GM19468 (cell line): ENCODE measurements around the gene AVL9.
"Not testable (repeated sequence)": the region's sequence is repeated elsewhere in the genome, so short reads cannot be mapped to it uniquely, and the experiment has no call there.

Source experiments
- ATAC-seq: cut with Tn5 transposase; IDR thresholded peaks from one replicate; pipeline ENCODE4 v1.9.1; 2021; ENCODE audit warnings: mild to moderate bottlenecking, moderate library complexity, moderate number of reproducible peaks; ENCODE audit not compliant: unreplicated experiment; ENCODE audit errors: extremely low read depth

The AVL9 gene

DNA sequence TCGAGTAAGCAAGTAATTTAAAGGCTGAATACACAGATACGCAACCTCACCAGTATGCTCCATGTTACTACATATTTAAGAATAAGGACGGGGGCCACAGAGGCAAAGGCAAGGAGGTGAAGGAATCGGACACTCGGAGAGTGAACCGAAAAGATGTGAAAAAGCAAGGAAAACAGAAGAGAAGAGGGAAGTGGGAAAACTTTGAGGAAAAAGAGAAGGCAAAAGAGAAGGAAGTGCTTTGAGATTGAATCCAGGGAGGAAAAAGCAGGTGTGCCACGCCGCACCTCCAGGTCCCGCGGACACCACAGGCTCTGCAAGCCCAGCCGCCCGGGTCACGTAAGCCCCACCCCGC is 367 bp upstream of the AVL9 start:
- no peak for ATAC-seq

DNA sequence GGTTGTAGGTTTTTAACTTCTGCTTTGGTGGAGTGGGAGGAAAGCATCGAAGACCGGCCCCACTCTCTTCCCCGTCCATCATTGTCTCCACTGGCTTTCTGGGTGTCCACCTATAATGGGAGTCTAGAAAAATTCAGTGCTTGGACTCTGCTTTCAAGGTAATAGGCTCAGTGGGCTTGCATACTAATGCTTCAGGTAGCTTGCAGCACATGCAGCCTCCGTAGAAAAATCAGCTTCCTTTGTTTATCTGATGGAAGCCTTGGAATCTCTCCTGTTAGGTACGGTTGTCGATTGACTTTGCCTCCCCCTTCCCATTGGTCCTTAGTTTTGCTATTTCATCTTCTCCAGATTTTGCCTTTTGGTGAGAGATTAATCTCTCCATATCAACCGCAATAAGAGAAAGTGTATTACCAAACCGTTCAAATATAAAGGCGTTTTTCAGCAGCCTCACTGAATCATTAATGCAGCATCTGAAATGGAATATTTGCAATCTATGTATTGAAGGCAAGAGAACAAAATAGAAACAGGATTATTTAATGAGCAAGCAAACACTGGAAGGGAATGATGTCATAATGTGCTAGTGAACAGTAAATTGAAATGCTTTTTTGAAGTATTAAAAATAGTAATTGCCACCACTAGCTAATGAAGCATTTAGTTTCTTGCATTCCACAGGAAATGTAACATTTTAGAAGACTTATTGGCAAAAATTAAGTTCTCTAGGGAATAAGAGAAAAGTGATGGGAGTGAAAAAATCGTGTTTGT is 944 bp downstream of the AVL9 start:
- ATAC-seq, result no peak

DNA sequence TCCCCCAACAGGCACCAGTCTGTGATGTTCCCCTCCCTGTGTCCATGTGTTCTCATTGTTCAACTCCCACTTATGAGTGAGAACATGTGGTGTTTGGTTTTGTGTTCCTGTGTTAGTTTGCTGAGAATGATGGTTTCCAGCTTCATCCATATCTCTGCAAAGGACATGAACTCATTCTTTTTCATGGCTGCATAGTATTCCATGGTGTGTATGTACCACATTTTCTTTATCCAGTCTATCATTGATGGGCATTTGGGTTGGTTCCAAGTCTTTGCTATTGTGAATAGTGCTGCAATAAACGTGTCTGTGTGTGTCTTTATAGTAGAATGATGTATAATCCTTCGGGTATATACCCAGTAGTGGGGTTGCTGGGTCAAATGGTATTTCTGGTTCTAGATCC is 4.5 kb downstream of the AVL9 start:
- not testable (repeated sequence) for ATAC-seq

DNA sequence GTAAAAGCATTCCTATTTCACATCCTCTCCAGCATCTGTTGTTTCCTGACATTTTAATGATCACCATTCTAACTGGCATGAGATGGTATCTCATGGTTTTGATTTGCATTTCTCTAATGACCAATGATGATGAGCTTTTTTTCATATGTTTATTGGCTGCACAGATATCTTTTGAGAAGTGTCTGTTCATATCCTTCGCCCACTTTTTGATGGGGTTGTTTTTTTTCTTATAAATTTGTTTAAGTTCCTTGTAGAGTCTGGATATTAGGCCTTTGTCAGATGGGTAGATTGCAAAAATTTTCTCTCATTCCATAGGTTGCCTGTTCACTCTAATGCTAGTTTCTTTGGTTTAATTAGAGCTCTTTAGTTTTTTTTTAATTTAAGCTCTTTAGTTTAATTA is 4.9 kb downstream of the AVL9 start:
- not testable (repeated sequence) for ATAC-seq

DNA sequence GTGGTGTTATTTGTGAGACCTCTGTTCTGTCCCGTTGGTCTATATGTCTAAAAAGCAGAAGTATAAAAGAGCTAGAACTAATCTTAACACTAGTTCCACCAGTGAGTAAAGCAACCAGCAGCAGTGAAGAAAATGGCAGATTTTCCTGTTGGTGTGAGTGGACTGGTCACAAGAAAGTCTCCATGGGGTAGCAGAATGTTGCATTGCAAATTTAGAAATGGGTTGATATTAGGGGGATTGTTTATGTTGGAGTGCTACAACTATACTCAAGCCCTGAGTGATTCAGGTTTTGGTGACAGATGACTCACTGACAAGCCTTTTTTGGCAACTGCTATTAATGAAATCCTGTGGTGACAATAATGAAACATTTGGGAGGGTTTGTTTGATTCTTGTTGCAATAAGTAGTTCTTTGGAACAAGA is 5.6 kb downstream of the AVL9 start:
- ATAC-seq, result peak; percentile 21

DNA sequence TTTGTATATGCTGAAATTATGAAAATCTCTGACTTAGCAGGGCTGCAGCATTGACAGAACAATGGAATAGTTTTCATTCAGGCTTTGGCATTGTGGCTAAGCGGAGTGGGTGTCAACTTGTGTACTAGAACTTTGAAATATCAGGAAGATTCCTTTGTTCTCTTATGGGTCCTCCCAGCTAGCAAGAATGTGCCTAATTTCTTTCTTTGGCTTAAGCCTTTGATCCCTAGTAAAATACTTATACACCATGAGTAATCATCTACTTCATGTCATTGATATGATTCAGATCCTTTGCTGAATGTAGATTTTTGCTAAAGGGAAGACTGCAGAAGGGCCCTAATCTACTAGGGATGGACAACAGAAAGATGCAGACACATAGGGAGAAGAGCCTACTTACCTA is 6.2 kb downstream of the AVL9 start:
- ATAC-seq, result no peak

DNA sequence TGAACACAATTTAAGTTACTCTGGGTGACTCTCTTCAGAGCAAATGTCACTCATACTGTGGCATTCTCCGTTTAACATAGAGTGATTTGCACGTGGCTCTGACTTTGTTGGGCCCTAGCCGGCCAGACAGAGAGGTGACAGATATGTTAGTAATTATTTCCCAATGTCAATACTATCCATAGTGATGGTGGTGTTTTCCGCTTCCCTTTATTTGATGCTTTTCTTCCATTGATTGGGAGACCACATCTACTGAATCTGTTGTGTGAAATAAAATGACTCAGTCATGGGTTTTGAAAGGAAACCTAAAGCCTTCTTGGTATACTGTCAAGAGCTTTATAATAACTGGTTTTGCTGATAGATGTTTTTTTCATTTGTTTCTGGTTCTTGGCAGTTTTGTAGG is 7.4 kb downstream of the AVL9 start:
- no peak for ATAC-seq

DNA sequence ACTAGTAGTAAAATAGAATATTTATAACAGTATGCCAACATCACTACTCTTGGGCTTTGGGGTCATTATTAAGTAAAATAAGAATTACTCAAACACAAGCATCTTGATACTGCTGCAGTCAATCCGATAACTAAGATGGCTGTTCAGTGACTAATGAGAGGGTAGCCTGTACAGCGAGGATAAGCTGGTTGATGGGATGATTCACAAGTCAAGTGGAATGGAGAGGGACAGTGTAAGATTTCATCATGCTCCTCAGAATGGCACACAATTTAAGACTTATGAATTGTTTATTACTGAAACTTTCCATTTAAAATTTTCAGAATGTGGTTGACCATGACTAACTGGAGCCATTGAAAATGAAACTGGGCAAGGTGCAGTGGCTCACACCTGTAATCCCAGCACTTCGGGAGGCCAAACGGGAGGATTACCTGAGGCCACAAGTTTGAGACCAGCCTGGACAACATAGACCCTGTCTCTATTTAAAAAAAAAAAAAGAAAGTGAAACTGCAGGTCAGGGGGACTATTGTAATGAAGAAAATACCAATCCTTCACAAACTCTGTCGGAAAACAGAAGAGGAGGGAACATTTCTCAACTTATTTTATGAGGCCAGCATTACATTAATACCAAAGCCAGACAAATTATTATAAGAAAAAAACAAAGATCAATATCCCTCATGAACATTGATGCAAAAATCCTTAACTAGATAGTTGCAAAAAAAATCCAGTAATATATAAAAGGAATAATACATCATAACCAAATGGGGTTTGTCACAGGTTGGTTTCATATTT is 11.2 kb downstream of the AVL9 start:
- no peak for ATAC-seq

DNA sequence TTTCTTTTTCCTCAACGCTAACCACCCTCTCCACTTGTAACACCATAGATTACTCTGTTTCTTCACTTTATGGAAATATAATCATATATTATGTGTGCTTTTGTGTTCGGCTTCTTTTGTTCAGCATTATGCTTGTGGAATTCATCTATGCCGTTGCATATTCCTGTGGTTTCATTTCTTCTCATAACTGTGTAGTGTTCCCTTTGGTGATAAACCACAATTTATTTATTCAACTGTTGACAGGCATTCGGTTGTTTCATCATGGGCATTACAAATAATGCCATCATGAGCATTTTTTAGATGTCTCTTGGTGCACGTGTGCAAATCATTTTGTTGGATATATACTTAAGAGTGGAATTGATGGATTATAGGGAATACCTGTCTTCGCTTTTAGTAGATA is 12.1 kb downstream of the AVL9 start:
- no peak for ATAC-seq

DNA sequence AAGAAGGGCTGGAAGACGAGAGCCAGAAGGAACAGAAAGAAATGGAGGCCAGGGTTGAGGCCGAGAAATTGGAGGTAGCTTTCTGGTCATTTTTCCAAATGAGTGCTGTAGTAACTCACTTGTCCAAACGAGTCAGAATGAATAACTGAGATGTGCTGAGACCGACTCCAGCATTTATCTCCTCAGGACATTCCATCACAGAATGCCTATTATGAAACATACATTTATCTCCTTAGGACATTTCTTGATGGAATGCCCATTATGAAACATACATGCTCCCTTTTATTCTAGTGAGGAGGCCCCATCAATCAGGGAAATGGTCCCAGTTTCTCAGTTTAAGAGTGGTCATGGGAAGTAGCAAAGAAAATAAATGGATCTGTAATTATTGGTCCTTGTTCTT is 16.5 kb downstream of the AVL9 start:
- ATAC-seq, result no peak

DNA sequence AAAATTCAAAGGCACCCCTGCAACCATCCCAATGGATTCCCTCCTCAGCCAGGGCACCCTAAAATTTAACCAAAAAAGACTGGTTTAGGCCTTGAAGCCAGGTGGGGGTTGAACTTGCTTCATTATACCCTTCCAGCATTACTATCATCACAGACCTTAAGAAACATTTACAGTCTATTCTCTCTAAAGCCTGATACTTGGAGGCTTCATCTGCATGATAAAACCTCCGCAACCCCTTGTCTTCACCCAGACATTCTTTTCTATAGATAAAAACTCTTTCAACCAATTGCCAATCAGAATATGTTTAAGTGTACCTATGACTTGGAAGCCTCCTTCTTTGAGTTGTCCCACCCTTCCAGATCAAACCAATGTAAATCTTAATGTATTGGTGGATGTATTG is 17.9 kb downstream of the AVL9 start:
- ATAC-seq, result no peak

DNA sequence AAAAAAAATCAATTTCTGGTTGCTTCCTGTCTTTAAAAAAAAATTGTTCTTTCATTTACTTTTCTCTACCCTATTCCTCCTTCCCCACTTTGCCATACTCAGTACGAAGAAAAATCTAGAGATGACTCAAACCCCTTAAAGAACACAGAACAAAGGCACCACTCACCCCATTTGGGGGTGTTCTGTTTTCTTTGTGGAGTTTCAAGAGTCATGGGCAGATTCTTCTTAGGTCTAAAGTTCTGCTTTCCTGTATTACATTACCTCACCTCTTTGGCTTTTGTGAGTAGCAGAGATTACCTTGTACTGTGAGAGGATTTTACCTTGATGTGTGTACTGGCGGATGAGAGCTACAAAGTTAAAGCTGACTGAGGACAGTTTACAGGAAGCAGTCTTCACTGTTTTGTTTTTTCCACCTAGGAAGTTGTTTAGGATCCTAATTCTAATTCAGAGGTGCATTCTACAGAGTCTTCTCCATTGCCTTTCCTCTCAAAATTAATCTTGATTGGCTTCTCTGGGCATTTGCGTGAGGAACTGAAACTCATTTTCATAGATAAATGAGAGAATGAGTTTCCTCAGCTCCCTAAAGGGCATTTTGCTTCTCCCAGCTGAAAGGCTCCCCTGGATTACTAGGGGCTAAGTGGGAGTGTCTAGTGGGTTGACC is 20.7 kb downstream of the AVL9 start:
- ATAC-seq, result peak; percentile 74

DNA sequence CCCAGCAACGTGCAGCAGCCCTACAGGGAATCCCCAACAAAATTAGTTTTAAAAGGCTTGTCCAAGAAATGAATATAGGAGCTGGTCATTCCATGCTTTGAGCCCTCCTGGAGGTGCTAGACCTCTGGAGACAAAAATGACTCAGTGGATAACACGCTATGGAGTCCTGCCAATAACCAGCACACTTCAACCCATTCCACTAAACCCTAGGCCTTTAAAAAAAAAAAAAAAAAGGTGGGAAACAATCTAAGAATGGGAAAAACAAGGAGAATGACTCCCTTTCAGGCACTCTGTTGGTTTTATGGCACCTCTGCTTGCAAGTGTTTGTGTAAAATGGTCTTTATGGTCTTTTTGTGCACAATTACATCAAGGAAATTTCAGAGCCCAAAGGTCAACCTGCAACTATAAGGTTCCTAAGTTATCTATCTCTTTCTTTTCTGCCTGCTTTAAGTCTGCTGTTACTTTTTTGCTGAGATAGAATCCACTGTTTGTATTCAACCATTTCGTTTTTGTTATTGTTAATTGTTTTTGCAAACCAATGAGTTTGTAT is 21.3 kb downstream of the AVL9 start:
- ATAC-seq, result no peak

DNA sequence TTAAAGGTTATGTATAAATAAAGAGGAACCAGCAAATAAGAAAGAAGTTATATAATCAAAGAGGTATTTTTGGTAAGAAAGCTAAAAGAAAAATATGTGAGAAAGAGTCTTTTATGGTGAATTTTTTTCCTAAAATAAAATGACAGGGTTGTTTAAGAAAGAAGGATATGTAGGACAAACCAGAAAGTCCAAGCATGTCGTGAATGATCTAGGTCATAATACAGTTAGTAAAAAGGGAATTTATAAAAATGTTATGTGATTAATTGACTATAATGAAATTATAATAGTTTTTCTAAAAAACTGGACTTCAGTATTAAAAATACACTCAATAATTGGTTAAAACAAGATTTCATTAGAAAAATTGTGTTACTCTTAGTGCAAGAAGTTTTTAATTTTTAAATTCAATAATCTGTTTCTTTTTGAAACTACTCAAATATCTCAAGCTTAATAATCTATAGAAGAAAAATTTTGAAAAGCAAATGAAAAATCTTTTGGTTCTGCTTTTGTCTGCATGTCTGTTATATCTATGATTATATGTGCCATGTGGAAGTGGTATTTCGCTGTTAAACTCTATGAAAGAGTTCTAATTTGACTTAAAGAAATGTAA is 23.3 kb downstream of the AVL9 start:
- ATAC-seq, result no peak

DNA sequence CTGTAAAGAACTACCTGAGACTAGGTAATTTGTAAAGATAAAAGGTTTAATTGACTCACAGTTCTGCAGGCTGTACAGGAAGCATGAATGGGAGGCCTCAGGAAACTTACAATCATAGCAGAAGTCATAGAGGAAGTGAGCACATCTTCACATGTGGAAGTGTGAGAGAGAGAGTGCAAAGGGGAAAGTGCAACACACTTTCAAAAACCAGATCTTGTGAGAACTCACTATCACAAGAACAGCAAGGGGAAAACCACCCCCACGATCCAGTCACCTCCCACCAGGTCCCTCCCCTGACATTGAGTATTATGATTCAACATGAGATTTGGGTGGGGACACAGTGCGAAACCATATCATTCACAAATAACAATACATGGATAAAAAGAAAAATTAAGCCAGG is 24.5 kb downstream of the AVL9 start:
- ATAC-seq, result no peak

DNA sequence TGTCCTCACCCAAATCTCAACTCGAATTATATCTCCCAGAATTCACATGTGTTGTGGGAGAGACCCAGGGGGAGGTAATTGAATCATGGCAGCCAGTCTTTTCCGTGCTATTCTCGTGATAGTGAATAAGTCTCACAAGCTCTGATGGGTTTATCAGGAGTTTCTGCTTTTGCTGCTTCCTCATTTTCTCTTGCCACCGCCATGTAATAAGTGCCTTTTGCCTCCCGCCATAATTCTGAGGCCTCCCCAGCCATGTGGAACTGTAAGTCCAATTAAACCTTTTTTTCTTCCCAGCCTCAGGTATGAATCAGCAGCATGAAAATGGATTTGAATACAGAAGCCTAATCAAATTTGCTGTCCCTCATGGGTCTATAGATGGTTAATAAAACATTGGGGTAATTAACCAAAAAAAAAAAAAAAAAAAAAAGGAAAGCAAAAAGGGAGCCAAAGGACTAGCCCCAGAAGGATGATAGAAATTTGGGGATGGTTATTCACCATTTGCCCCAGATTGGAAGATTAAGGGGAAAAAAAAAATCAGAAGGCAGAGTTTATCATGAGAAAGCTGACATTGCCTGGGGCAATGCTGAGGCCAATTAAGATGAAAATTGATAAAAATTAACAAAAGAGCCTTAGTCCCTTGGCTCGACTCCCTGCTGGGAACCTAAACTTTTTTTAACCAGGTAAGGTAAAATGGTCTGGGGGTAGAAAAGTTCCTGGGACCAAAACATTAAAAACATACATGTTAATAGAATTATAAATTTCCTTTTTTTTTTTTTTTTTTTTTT is 27.6 kb downstream of the AVL9 start:
- ATAC-seq, result no peak

DNA sequence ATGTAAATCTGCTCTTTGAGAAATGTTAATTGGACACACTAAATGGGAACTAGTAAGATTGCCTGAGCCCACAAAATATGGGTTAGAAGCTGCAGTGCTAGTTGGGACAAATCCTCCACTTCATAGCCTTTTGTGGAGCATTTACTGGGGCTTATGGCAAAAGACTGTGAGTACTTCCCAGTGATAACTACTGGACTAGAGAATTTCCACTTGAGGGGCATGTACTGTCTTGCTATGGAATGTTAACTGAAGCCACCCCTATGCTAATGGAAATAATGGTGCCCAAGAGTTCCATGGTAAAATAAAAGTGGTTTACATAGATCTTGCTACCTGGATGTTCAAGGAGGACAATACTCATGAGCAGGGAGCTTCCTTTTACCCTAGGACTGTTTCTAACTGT is 29.3 kb downstream of the AVL9 start:
- no peak for ATAC-seq

DNA sequence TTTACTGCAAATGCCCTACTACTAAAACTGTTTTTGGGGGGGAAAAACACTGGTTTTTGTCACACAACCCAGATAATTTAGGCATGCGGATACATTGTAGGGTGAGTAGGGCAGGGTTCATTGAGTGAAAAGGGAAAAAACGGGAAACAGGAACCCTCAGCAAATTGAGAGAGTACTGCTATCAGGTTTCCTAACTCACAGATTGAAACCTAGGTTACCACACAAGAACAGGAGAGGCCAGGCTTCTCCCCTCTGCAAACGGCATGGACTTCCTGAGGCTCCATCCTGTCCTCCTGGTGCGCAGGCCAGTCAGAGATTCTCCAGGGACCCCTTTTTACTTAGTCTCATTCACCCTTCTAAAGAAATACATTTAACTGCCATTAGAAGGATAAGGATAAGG is 30.6 kb downstream of the AVL9 start:
- ATAC-seq, result no peak

DNA sequence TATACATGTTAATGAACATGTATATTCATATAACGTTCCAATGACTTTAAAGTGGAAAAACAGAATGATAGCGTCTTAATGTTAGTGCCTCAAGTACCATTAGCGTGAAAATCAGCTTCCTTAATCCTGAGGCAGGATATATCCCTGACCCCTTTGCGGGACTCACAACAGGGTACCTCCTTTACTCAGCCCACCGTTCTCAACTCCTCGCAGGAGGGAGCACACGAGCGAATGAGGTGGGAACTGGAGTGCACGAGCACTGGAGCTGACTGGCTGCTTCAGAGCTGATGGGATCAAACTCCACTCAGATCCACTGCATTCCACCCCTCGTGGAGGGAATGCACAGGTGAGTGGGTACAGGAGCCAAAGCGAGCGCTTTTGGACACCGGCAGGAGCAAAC is 36.1 kb downstream of the AVL9 start:
- no peak for ATAC-seq

DNA sequence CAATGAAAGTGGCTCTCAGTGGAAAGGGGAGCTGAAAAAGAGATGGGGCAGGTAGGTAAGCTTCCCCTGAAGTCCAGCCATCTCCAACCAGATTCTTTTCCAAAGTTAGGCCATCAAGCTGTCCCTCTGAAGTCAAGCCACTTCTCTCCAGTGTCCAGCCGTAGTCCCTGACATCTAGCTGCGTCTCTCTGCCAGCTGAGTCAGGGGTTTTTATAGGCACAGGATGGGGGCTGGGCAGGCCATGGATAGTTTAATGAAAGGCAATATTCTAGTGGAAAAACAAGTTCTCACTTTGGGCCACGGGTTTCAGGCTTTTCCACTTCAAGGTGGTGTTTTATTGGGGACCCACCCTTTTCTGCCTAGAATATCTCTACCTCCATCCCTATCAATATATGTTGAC is 36.8 kb downstream of the AVL9 start:
- ATAC-seq, result no peak
